ENCODE measurements around the gene ARG1.

Gene ARG1

DNA sequence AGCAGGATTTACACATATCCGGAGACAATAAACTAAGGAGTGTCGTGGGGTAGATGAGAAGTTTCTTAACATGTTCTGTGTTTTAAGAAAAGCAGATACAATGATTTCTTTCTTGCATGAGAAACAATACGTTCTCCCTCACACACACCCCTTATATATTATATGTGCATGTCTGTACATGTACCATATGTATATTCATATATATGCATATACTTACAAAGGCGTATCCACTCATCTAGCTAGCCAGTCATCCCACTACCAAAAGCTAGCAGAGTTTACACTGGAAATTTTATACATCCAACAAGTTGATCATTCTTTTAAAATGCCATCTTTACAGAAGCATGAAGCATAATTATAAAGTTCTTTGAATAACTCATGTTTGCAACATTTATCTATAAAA, 14.9 kb downstream of the ARG1 start:
- DNase-seq: no peak

GRCh38 chr6:131588643-131589042, 15.6 kb downstream of the ARG1 start:
- no peak for DNase-seq

DNA sequence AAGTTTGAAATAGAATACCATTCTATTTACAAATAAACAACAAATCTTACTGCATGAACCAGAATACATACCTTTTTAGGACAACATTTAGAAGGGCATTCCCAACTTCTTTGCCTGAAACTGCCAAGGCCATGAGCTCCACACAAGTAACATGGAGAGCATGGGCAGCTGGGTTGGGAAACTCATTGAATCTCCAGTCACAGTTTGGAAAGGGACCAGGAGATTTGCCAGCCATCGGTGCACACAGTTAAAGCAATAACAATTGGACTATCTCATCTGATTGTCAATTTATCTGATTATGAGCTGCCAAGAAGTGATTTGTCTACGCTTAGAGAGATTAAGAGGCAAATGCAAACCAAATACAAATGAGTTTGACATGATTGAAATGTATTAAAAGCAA, 19.9 kb downstream of the ARG1 start:
- no peak for DNase-seq

GRCh38 chr6:131594074-131594473, 21.0 kb downstream of the ARG1 start:
- DNase-seq: no peak

DNA sequence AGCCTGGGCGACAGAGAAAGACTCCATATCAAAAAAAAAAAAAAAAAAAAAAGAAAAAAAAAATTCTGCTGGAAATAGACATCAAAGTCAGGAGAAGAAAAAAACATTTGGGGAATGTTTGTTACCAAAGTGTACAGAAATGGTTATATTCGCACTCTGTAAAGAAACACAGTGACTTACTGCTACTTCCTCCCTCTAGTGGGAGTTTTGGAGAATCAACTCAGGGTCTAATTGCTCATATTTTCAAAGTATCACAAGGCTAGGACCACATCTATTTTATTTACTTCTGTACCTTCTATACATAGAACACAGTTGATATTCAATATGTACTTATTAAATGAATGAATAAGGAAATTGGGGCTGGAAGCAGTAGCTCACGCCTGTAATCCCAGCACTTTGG, 24.4 kb downstream of the ARG1 start:
- no peak for DNase-seq

- DNase-seq: no peak
Measured at GRCh38 chr6:131600716-131601115, 27.7 kb downstream of the ARG1 start.

DNA sequence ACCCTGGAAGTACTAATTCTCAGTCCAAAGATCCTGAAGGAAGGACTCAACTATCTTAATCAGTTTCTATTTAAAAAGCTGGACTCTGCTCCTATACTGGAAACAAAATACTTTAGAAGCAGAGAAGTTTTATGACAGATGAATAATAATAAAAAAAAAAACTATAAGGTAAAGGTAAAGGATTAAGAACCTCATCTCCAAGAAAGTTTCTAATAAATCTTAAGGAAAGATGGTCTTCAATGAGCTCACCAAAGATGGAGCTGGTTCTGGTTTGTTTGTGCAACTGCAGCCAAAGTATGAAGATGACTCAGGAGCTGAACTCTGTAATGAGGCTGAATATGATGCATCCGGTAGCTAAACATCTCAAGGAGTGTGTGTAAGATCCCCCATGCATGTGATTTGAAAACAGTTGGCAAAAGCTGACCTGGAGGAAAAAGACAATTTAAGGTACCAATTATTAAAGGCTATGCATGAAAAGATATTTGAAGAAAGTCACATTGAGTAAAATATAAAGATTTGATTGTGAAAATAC, 29.8 kb downstream of the ARG1 start:
- DNase-seq: no peak

DNA sequence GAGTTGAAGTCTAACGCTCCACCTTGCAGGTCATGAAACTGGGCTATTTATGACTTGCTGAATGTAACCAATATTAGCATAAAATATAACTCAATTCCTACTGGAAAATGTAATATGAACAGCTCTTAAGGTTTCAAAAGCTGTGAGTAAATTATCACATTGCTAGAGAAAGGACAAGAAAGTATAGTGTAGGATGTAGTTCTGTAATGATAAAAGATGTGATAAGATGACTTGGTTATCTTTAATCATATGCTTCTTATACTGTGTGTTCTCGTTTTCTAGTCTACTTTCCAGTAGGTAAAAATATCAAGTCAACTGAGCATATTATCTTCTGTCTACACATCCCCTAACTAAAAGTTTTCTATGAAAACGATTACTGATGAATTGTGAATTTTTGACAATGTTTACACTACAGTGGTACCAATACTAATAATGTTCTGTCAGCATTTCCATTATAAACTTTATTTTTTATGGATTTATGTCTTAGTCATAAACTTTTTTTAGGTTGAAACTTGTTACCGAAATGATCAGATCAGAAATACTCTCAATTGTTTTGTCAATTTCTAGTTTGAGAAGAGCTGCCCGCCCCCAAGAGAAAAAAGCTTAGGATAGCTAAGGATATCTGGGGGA, 40.4 kb downstream of the ARG1 start:
- no peak for DNase-seq

DNA sequence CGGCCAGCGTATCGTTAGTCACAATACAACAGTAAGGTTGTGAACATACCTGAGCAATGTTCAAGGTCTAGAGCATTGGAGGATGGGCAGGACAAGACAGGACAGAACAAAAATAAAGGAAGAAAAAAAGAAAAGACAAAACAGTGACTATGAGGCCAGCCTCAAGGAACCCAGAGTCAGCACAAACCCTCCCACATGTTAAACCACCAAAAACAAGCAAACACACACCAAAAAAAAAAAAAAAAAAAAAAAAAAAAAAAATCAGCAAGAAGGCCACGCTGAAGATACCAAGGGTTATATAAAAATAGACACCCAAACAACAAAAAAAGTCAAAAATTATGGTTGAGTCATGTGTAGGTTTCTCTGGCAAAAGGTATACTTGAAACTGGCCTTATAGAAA, 42.2 kb downstream of the ARG1 start:
- DNase-seq: no peak

- peak; percentile 80 for DNase-seq
Measured at GRCh38 chr6:131627724-131628682, 55.0 kb downstream of the ARG1 start, which contains the start of gene MED23. MED23 (minus strand) TSS chr6:131628242; CDS start chr6:131628049, 193 bp downstream.

DNA sequence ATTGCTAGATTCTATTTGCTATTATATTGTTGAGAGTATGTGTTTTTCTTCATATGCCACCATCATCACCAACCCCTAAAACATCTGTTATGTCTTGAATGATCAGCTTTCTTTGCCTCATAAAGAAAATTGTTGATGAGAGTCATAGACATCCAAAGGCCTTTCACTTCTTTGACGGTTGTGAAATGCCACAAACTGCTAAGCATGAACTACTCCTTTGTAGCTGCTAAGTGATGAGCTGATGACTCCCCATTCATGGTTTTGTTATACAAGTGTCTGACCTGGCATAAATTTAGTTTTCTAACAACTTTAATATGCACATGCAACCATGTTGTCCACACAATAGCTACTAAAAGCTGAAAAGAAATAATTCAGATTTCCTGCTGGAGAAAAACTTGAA, 55.7 kb downstream of the ARG1 start:
- no peak for DNase-seq

GRCh38 chr6:131629651-131630050, 56.6 kb downstream of the ARG1 start:
- DNase-seq: no peak

GRCh38 chr6:131631625-131632289, 58.7 kb downstream of the ARG1 start:
- DNase-seq: no peak

All from NCI-H1694 (cell line).